SU-DHL-6 (cell line): ENCODE results near the gene TGM3.

Experiments used
- H2AFZ ChIP-seq: fragments of 200-600 bp; sonication (generic); 2 replicates; pipeline ENCODE4 v1.6.1; 2014; ENCODE audit warnings: low read depth, mild to moderate bottlenecking, moderate library complexity, mixed read lengths, antibody characterized with exemption, low read length; ENCODE audit not compliant: severe bottlenecking
- H3F3A ChIP-seq: fragments of 200-600 bp; shearing (Covaris generic); 2 replicates; pipeline ENCODE4 v1.6.0; 2016; ENCODE audit warnings: antibody characterized with exemption, mild to moderate bottlenecking; ENCODE audit not compliant: insufficient read depth
- H3K27ac ChIP-seq: fragments of 200-600 bp; sonication (generic); 2 replicates; pipeline ENCODE4 v1.5.1; 2016; ENCODE audit warnings: low read depth, mild to moderate bottlenecking, low read length, moderate library complexity, mixed read lengths
- H3K27me3 ChIP-seq: fragments of 200-600 bp; sonication (generic), shearing (Covaris generic); 2 replicates; pipeline ENCODE4 v1.6.0; 2014; ENCODE audit warnings: mild to moderate bottlenecking, low read length
- H3K36me3 ChIP-seq: fragments of 200-600 bp; sonication (generic); 2 replicates; pipeline ENCODE4 v1.6.1; 2014; ENCODE audit warnings: mild to moderate bottlenecking, low read length, mixed read lengths
- H3K4me2 ChIP-seq: fragments of 300-600, 200-600 bp; shearing (Covaris generic), sonication (generic); 2 replicates; pipeline ENCODE4 v1.6.0; 2014; ENCODE audit warnings: low read length, low read depth, mild to moderate bottlenecking; ENCODE audit not compliant: poor library complexity, severe bottlenecking
- H3K4me3 ChIP-seq: fragments of 200-600 bp; sonication (generic); 2 replicates; pipeline ENCODE4 v1.5.1; 2014; ENCODE audit warnings: antibody characterized with exemption, low read length, mild to moderate bottlenecking, mixed read lengths; ENCODE audit not compliant: insufficient read depth, poor library complexity, severe bottlenecking
- H3K79me2 ChIP-seq: fragments of 200-600 bp; sonication (generic); 2 replicates; pipeline ENCODE4 v1.6.1; 2014; ENCODE audit warnings: mild to moderate bottlenecking, low read length, moderate library complexity; ENCODE audit not compliant: insufficient read depth
- H3K9ac ChIP-seq: fragments of 200-600 bp; sonication (generic); 2 replicates; pipeline ENCODE4 v1.7.0; 2014; ENCODE audit warnings: mild to moderate bottlenecking, low read length
- H3K9me2 ChIP-seq: fragments of 200-600 bp; sonication (generic); replicated peaks from 2 replicates; pipeline ENCODE4 v1.6.1; 2014; ENCODE audit warnings: low read length; ENCODE audit not compliant: insufficient read depth
- H3K9me3 ChIP-seq: fragments of 200-600 bp; sonication (generic); 2 replicates; pipeline ENCODE4 v1.6.1; 2014; ENCODE audit warnings: low read length, mixed read lengths; ENCODE audit not compliant: insufficient read depth
- H4K20me1 ChIP-seq: fragments of 200-600 bp; sonication (generic); 2 replicates; pipeline ENCODE4 v1.6.1; 2014; ENCODE audit warnings: low read depth, mild to moderate bottlenecking, antibody characterized with exemption, low read length, moderate library complexity, mixed read lengths
- CTCF ChIP-seq: fragments of 200-600 bp; sonication (generic); IDR thresholded peaks from one replicate; pipeline ENCODE4 v1.5.1; 2017; ENCODE audit warnings: antibody characterized with exemption, mild to moderate bottlenecking, low read length, moderate library complexity; ENCODE audit not compliant: insufficient read depth, poor library complexity, severe bottlenecking
- EZH2phosphoT487 ChIP-seq: fragments of 200-600 bp; sonication (generic), shearing (Covaris generic); conservative IDR thresholded peaks from 2 replicates; pipeline ENCODE4 v1.6.1; 2018; ENCODE audit warnings: mild to moderate bottlenecking, antibody characterized with exemption, low read length, moderate library complexity, mixed read lengths

The TGM3 gene

DNA sequence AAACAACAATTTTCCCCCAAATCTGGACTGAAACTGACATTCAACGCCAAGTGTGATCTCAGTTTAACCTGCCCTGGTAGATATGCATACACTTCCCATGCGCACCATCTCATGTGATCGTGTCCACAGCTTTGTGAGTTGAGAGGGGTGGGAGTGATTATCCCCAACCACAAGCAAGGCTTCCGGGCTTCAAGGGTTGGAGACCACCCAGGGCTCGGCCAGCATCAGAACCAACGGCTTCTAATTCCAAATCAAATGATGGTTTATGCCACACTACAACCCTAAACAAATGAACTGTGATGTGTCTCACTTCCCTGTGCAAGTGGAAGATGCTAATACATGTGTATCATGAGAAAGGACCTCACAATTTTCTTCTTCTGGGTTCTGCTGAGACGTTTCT is 515 bp upstream of the TGM3 start:
- Histone ChIP-seq H2AFZ (no peak overlapping the region), H3K9ac (no peak overlapping the region), H3F3A (no peaks in the 10 kb centered on the region), H3K9me3 (no peaks in the 10 kb centered on the region), H3K79me2 (no peaks in the 10 kb centered on the region), H3K27ac (no peak overlapping the region), H3K27me3 (no peaks in the 10 kb centered on the region), H3K4me2 (no peak overlapping the region), H4K20me1 (no peaks in the 10 kb centered on the region), H3K4me3 (no peak overlapping the region), H3K9me2 (no peaks in the 10 kb centered on the region), H3K36me3 (no peaks in the 10 kb centered on the region)
- TF ChIP-seq CTCF (no peak), EZH2phosphoT487 (no peak)

- Histone ChIP-seq H3K9ac (no peak overlapping the region), H3K4me2 (no peak overlapping the region), H3K79me2 (no peaks in the 10 kb centered on the region), H4K20me1 (no peaks in the 10 kb centered on the region), H3K9me3 (no peaks in the 10 kb centered on the region), H3K36me3 (no peaks in the 10 kb centered on the region), H3K4me3 (no peak overlapping the region), H3K27ac (no peak overlapping the region), H2AFZ (no peak overlapping the region), H3K9me2 (no peaks in the 10 kb centered on the region), H3F3A (no peaks in the 10 kb centered on the region), H3K27me3 (no peaks in the 10 kb centered on the region)
- TF ChIP-seq EZH2phosphoT487 (no peak), CTCF (no peak)
Measured at GRCh38 chr20:2296524-2297356, 939 bp downstream of the TGM3 start.

DNA sequence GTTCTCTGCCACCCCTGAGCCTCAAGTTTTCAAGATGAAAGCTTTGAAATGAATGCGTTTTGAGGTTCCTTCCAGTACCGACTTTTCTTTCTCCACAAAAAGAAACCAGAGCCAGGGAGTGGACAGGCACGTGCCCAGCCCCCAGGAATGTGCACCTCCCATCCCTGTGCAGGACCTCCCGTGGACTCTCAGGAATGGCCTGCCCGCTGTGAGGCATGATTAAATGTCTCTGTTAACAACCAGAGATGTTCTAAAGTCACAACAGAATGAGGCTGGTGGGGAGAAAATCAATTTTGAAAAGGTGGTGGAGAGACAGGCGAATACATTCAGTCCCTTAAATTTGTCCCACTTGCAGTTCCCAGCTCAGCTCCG is 1.5 kb downstream of the TGM3 start:
- no peak overlapping the region for H3K4me2 ChIP-seq
- no peaks in the 10 kb centered on the region for H3F3A ChIP-seq
- no peaks in the 10 kb centered on the region for H3K79me2 ChIP-seq
- H4K20me1 ChIP-seq: no peaks in the 10 kb centered on the region
- H3K9me3 ChIP-seq: no peaks in the 10 kb centered on the region
- H3K9ac ChIP-seq: no peak overlapping the region
- TF ChIP-seq EZH2phosphoT487 (no peak), CTCF (no peak)
- no peak overlapping the region for H2AFZ ChIP-seq
- no peaks in the 10 kb centered on the region for H3K9me2 ChIP-seq
- H3K4me3 ChIP-seq: no peak overlapping the region
- H3K36me3 ChIP-seq: no peaks in the 10 kb centered on the region
- H3K27ac ChIP-seq: no peak overlapping the region
- H3K27me3 ChIP-seq: no peaks in the 10 kb centered on the region
